Measurements from ENCODE around the gene FGF8. TPM values are rescaled to one million over a fixed set of nuclear protein-coding genes. Genes with fewer than 3 reads are reported as not detected.
"Not testable (repeated sequence)": the region's sequence is repeated elsewhere in the genome, so short reads cannot be mapped to it uniquely, and the experiment has no call there.

The FGF8 gene
- total RNA-seq, 3 donors from 2014 or later: 0.24 TPM; not detected in 2

DNA sequence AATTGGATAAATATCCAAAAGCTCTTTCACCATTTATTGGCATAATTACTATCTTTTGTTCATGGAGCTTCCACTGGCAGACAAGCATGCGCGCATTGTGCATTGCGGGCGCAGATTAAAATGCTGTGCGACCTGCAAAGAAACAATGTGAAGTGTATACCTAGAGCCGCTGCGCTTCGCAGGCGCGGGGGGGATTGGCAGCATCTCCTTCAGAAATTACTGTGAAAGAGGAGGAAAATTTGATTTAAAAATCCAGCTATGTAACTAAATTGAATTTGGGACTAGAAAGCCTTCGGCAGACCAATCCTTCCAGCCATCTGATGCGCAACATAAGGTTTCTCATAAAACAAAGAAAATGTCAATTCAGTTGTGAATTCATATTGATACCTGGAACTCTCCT is 17.6 kb upstream of the FGF8 start:
- Mint-ChIP-seq H3K4me3 (no peak overlapping the region), H3K4me1 (ENCODE audit: low read depth) (peaks cover 9% of the 10 kb centered on the region), H3K9me3 (no peaks in the 10 kb centered on the region), H3K27me3 (ENCODE audit: low read depth) (no peaks in the 10 kb centered on the region), H3K36me3 (ENCODE audit: insufficient read depth) (peaks cover 43% of the 10 kb centered on the region)
- ATAC-seq: no peak
- DNase-seq: no peak

DNA sequence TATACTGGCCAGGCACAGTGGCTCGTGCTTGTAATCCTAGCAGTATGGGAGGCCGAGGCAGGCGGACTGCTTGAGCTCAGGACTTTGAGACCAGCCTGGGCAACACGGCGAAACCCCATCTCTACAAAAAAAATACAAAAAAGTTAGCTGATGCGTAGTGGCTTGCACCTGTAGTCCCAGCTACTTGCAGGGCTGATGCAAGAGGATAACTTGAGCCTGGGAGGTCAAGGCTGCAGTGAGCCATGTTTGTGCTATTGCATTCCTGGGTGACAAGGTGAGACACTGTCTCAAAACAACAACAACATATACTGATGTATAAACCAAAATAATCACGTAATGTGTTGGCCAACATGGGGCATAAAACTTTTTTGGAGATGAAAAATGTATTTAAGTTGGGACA is 13.8 kb upstream of the FGF8 start:
- no peak overlapping the region for H3K4me3 Mint-ChIP-seq
- peaks cover 39% of the 10 kb centered on the region for H3K36me3 Mint-ChIP-seq (ENCODE audit: insufficient read depth)
- ATAC-seq (no peak), DNase-seq (no peak)
- no peaks in the 10 kb centered on the region for H3K27me3 Mint-ChIP-seq (ENCODE audit: low read depth)
- H3K9me3 Mint-ChIP-seq: no peaks in the 10 kb centered on the region
- peaks cover 10% of the 10 kb centered on the region for H3K4me1 Mint-ChIP-seq (ENCODE audit: low read depth)

DNA sequence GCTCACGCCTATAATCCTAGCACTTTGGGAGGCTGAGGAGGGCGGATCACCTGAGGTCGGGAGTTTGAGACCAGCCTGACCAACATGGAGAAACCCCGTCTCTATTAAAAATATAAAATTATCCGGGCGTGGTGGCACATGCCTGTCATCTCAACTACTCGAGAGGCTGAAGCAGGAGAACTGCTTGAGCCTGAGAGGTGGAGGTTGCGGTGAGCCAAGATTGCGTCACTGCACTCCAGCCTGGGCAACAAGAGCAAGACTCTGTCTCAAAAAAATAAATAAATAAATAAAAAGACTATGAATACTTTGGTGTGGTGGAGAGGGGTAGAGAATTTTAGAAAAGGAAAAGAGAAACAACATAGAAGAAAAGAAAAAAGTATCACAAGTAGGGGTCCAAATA is 13.3 kb upstream of the FGF8 start:
- not testable (repeated sequence) for ATAC-seq; H3K27me3 Mint-ChIP-seq (ENCODE audit: low read depth); H3K9me3 Mint-ChIP-seq; H3K4me3 Mint-ChIP-seq; DNase-seq
- Mint-ChIP-seq H3K4me1 (ENCODE audit: low read depth) (peaks cover 15% of the 10 kb centered on the region), H3K36me3 (ENCODE audit: insufficient read depth) (peaks cover 38% of the 10 kb centered on the region)

DNA sequence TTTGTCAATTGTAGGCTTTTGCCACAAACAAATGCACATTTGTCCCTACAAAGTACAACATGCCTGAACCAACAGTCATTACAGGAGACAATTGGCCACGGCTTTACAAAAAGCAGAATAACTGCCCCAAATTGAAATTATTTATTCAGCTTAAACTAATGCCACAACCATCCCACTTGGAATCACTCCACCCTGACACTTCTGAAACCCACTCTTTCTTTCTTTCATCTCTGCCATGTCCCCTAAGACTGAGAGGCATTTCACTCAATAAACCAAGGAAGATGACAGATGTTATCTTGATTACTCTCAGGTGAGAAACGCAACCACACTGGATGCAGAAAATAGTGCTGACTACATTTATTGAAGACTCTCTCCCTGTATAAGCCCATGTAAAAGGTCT is 9.9 kb upstream of the FGF8 start:
- Mint-ChIP-seq H3K27me3 (ENCODE audit: low read depth) (no peaks in the 10 kb centered on the region), H3K4me1 (ENCODE audit: low read depth) (peaks cover 40% of the 10 kb centered on the region), H3K4me3 (no peak overlapping the region), H3K36me3 (ENCODE audit: insufficient read depth) (peaks cover 32% of the 10 kb centered on the region), H3K9me3 (no peaks in the 10 kb centered on the region)
- DNase-seq: no peak
- ATAC-seq: no peak

GRCh38 chr10:101784558-101784957 is 8.6 kb upstream of the FGF8 start:
- H3K27me3 Mint-ChIP-seq (ENCODE audit: low read depth): no peaks in the 10 kb centered on the region
- DNase-seq (no peak), ATAC-seq (no peak)
- peaks cover 46% of the 10 kb centered on the region for H3K4me1 Mint-ChIP-seq (ENCODE audit: low read depth)
- peak overlapping the region; percentile 99 for H3K4me3 Mint-ChIP-seq
- peaks cover 30% of the 10 kb centered on the region for H3K36me3 Mint-ChIP-seq (ENCODE audit: insufficient read depth)
- no peaks in the 10 kb centered on the region for H3K9me3 Mint-ChIP-seq

- Mint-ChIP-seq H3K36me3 (ENCODE audit: insufficient read depth) (peaks cover 30% of the 10 kb centered on the region), H3K4me3 (peak overlapping the region; percentile 99), H3K9me3 (no peaks in the 10 kb centered on the region), H3K27me3 (ENCODE audit: low read depth) (peaks cover 7% of the 10 kb centered on the region), H3K4me1 (ENCODE audit: low read depth) (peaks cover 54% of the 10 kb centered on the region)
- ATAC-seq (no peak), DNase-seq (no peak)
Observed at GRCh38 chr10:101783736-101784118, 7.8 kb upstream of the FGF8 start.

GRCh38 chr10:101782811-101783735 is 7.2 kb upstream of the FGF8 start, which contains the start of gene NPM3:
Gene NPM3, minus strand, starts transcription at chr10:101783446. Its CDS starts 56 bp downstream, at chr10:101783390.
- peak; percentile 78 for DNase-seq
- Mint-ChIP-seq H3K27me3 (ENCODE audit: low read depth) (peaks cover 12% of the 10 kb centered on the region), H3K4me3 (peak within 1 kb of the TSS; percentile 99), H3K36me3 (ENCODE audit: insufficient read depth) (peaks cover 30% of the 10 kb centered on the region), H3K4me1 (ENCODE audit: low read depth) (peaks cover 56% of the 10 kb centered on the region), H3K9me3 (no peaks in the 10 kb centered on the region)
- peak; percentile 84 to 87 for ATAC-seq

- DNase-seq: no peak
- peaks cover 20% of the 10 kb centered on the region for H3K27me3 Mint-ChIP-seq (ENCODE audit: low read depth)
- no peak for ATAC-seq
- H3K9me3 Mint-ChIP-seq: no peaks in the 10 kb centered on the region
- peak overlapping the region; percentile 99 for H3K4me3 Mint-ChIP-seq
- H3K36me3 Mint-ChIP-seq (ENCODE audit: insufficient read depth): peaks cover 30% of the 10 kb centered on the region
- peaks cover 57% of the 10 kb centered on the region for H3K4me1 Mint-ChIP-seq (ENCODE audit: low read depth)
Observed at GRCh38 chr10:101781984-101782810, 6.3 kb upstream of the FGF8 start.

- ATAC-seq (no peak), DNase-seq (no peak)
- peaks cover 57% of the 10 kb centered on the region for H3K4me1 Mint-ChIP-seq (ENCODE audit: low read depth)
- peak overlapping the region; percentile 99 for H3K4me3 Mint-ChIP-seq
- H3K27me3 Mint-ChIP-seq (ENCODE audit: low read depth): peaks cover 26% of the 10 kb centered on the region
- H3K9me3 Mint-ChIP-seq: no peaks in the 10 kb centered on the region
- H3K36me3 Mint-ChIP-seq (ENCODE audit: insufficient read depth): peaks cover 28% of the 10 kb centered on the region
Observed at GRCh38 chr10:101781655-101781983, 5.7 kb upstream of the FGF8 start.

GRCh38 chr10:101780818-101781654 is 5.1 kb upstream of the FGF8 start:
- Mint-ChIP-seq H3K36me3 (ENCODE audit: insufficient read depth) (peaks cover 26% of the 10 kb centered on the region), H3K4me3 (peak overlapping the region; percentile 70), H3K9me3 (no peaks in the 10 kb centered on the region), H3K4me1 (ENCODE audit: low read depth) (peaks cover 57% of the 10 kb centered on the region), H3K27me3 (ENCODE audit: low read depth) (peaks cover 27% of the 10 kb centered on the region)
- DNase-seq: peak; percentile 62
- peak; percentile 52 to 63 for ATAC-seq

DNA sequence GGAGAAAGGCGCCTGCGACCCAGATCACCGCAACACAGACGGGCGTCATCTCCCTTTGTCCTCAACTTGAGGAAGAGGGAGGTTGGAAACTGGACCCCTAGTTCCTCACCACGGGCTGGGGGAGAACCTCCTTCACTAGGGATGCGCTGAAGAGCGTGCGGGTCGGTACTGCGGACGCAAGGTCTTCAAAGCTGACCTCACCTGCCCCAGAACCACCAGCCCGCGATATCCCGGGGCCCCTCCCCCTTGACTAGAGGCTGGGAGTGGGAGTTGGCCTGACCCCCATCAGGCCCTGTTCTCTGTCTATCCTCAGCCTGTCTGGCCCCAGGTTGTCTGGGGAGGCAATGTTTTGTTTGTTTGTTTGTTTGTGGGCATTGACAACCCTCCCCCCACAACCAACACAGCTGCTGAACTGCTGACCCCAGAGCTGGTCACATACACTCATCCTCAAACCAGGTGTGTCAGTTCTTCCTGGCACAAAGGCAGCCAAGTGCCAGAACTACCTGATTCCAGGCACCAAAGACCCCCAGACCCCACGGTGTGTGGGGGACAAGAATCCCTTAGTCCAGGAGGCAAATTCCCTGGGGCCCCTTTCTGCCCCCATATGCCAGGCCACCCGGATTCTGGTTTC is 4.4 kb upstream of the FGF8 start:
- DNase-seq: no peak
- Mint-ChIP-seq H3K4me1 (ENCODE audit: low read depth) (peaks cover 52% of the 10 kb centered on the region), H3K36me3 (ENCODE audit: insufficient read depth) (peaks cover 19% of the 10 kb centered on the region), H3K4me3 (peak overlapping the region; percentile 70), H3K9me3 (no peaks in the 10 kb centered on the region), H3K27me3 (ENCODE audit: low read depth) (peaks cover 28% of the 10 kb centered on the region)
- no peak for ATAC-seq

DNA sequence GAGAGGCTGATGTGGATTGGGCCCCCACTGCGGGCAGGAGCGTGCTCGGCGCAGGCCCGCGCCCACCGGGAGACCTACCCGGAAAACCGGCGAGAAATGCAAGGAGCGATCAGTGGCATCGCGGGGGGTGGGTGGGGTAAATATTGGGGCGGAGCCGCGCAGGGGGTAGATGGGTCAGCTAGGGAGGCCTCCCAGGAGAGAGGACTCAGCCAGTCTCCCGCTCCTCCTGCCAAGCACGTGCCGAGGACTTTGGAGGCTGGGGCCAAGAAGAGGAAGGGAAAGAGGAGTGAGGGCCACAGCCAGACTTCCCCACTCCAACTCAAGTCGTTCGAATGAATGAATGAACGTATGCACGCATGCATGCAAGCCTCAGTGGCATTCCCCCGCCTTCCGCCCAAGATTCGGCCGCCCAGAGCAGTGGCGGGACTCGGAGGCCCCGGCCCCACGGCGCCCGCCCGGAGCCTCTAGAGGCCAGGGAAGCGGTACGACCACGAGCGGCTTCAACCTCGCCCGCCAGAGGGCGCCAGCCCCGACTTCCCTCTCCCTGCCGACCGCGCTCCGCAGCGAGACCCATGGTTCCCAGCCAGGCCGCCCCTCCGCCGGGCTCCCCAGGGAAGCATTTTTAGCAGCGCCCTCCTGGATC is 3.8 kb upstream of the FGF8 start:
- Mint-ChIP-seq H3K9me3 (no peaks in the 10 kb centered on the region), H3K4me1 (ENCODE audit: low read depth) (peaks cover 51% of the 10 kb centered on the region), H3K4me3 (peak overlapping the region; percentile 70), H3K27me3 (ENCODE audit: low read depth) (peaks cover 34% of the 10 kb centered on the region), H3K36me3 (ENCODE audit: insufficient read depth) (peaks cover 19% of the 10 kb centered on the region)
- ATAC-seq: peak; percentile 51 to 55
- peak; percentile 81 for DNase-seq

- peak overlapping the region; percentile 70 for H3K4me3 Mint-ChIP-seq
- peaks cover 14% of the 10 kb centered on the region for H3K36me3 Mint-ChIP-seq (ENCODE audit: insufficient read depth)
- peaks cover 41% of the 10 kb centered on the region for H3K27me3 Mint-ChIP-seq (ENCODE audit: low read depth)
- no peak for ATAC-seq
- peaks cover 48% of the 10 kb centered on the region for H3K4me1 Mint-ChIP-seq (ENCODE audit: low read depth)
- H3K9me3 Mint-ChIP-seq: no peaks in the 10 kb centered on the region
- DNase-seq: no peak
Observed at GRCh38 chr10:101778781-101779543, 3.0 kb upstream of the FGF8 start.
